ENCODE results near the gene ZNF436.

ZNF436 gene

GRCh38 chr1:23369335-23370013 is at the start of gene ZNF436:
TSS of gene ZNF436 (minus strand) at chr1:23369836. CDS start at chr1:23368005, 1,831 bp downstream.
- DNase-seq (ENCODE audit: extremely low spot score) = no peak
- ChIA-PET POLR2A (interaction anchor here (1.0 kb wide), 1 partner anchor 25 kb away, joined by 5 read pairs; the partner anchor contains the start of gene HNRNPR), CTCF (interaction anchor here (1.2 kb wide), 1 partner anchor 12 kb away, joined by 3 read pairs; no protein-coding TSS in a partner anchor)
- no peak for TF ChIP-seq CTCF (IDR thresholded peaks at IDR 0.05; ENCODE audit: control extremely low read depth, extremely low read depth, low read depth, missing control alignments)

- no peak for TF ChIP-seq CTCF (IDR thresholded peaks at IDR 0.05; ENCODE audit: control extremely low read depth, extremely low read depth, low read depth, missing control alignments)
- ChIA-PET CTCF (no interaction called here), POLR2A (no interaction called here)
- DNase-seq (ENCODE audit: extremely low spot score) = no peak
These were observed 49.5 kb upstream of the ZNF436 start for GRCh38 chr1:23419180-23419579.

GRCh38 chr1:23417570-23417969 is 47.9 kb upstream of the ZNF436 start:
- CTCF ChIA-PET = interaction anchor here (1.3 to 2.2 kb wide), 2 partner anchors 14 to 16 kb away, joined by 3 to 13 read pairs; no protein-coding TSS in a partner anchor
- DNase-seq (ENCODE audit: extremely low spot score) = no peak
- no peak for TF ChIP-seq CTCF (IDR thresholded peaks at IDR 0.05; ENCODE audit: control extremely low read depth, extremely low read depth, low read depth, missing control alignments)
- POLR2A ChIA-PET = no interaction called here

GRCh38 chr1:23416964-23417363 is 47.3 kb upstream of the ZNF436 start:
- ChIA-PET POLR2A (interaction anchor here (0.5 kb wide), 1 partner anchor 474 kb away, joined by 3 read pairs; no protein-coding TSS in a partner anchor), CTCF (interaction anchor here (2.2 kb wide), 1 partner anchor 13 kb away, joined by 13 read pairs; no protein-coding TSS in a partner anchor)
- DNase-seq (ENCODE audit: extremely low spot score) = no peak
- no peak for TF ChIP-seq CTCF (IDR thresholded peaks at IDR 0.05; ENCODE audit: control extremely low read depth, extremely low read depth, low read depth, missing control alignments)

GRCh38 chr1:23408797-23409290 is 39.2 kb upstream of the ZNF436 start:
- no peak for TF ChIP-seq CTCF (IDR thresholded peaks at IDR 0.05; ENCODE audit: control extremely low read depth, extremely low read depth, low read depth, missing control alignments)
- ChIA-PET POLR2A (no interaction called here), CTCF (no interaction called here)
- no peak for DNase-seq (ENCODE audit: extremely low spot score)

GRCh38 chr1:23407016-23407630 is 37.5 kb upstream of the ZNF436 start:
- no peak for DNase-seq (ENCODE audit: extremely low spot score)
- ChIA-PET POLR2A (no interaction called here), CTCF (interaction anchor here (0.8 kb wide), 1 partner anchor 13 kb away, joined by 3 read pairs; no protein-coding TSS in a partner anchor)
- no peak for TF ChIP-seq CTCF (IDR thresholded peaks at IDR 0.05; ENCODE audit: control extremely low read depth, extremely low read depth, low read depth, missing control alignments)
